ENCODE results near the gene CR1L. TPM values are rescaled to one million over a fixed set of nuclear protein-coding genes. Genes with fewer than 3 reads are reported as not detected.
"Not testable (repeated sequence)": the region's sequence is repeated elsewhere in the genome, so short reads cannot be mapped to it uniquely, and the experiment has no call there.

Gene CR1L
- total RNA-seq, 1 experiment from 2014 or later, result not detected

DNA sequence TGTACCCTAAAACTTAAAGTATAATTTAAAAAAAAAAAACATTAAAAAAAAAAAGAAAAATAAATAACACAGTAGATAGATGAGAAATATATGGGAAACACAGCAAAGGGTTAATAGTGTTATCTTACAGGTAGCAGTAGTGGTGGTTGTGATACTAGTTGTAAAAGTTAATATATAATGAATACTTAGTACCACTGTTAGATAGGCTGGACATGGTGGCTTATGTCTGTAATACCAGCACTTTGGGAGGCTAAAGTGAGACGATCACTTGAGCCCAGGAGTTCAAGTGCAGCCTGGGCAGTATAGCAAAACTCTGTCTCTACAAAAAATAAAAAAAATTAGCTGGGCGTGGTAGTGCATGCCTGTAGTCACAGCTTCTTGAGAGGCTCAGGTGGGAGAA, 74.3 kb downstream of the CR1L start:
- no peaks in the 10 kb centered on the region for H3K4me1 ChIP-seq (ENCODE audit: insufficient read depth, low read length)
- no peaks in the 10 kb centered on the region for H3K9me2 ChIP-seq (replicated peaks; ENCODE audit: low read length)
- DNase-seq (no peak), ATAC-seq (no peak)
- H2AFZ ChIP-seq (ENCODE audit: low read length), result no peak overlapping the region
- no peak overlapping the region for H3K4me3 ChIP-seq (ENCODE audit: low read length)
- no peak overlapping the region for H3K9ac ChIP-seq (ENCODE audit: low read length)
- intact Hi-C loops (cut with micrococcal nuclease), result no loop called here
- CTCF ChIA-PET, result no interaction called here
- POLR2A ChIA-PET (ENCODE audit: unreplicated experiment), result no interaction called here
- H3F3A ChIP-seq (ENCODE audit: low read length, unreplicated experiment), result no peaks in the 10 kb centered on the region
- H3K79me2 ChIP-seq (ENCODE audit: low read length), result no peaks in the 10 kb centered on the region
- H3K27ac ChIP-seq (ENCODE audit: low read length), result no peak overlapping the region
- H3K27me3 ChIP-seq (ENCODE audit: low read length), result no peaks in the 10 kb centered on the region
- no TSS peak for BruUV-seq (replicated peaks)
- H3K4me2 ChIP-seq (ENCODE audit: low read length), result no peak overlapping the region
- H4K20me1 ChIP-seq (ENCODE audit: low read length), result no peaks in the 10 kb centered on the region
- H3K36me3 ChIP-seq (ENCODE audit: low read depth, low read length), result no peaks in the 10 kb centered on the region
- no peaks in the 10 kb centered on the region for H3K9me3 ChIP-seq (ENCODE audit: low read length)
- TF ChIP-seq EZH2phosphoT487 (IDR thresholded peaks at IDR 0.05; ENCODE audit: borderline replicate concordance, low read length) (no peak), EZH2 (IDR thresholded peaks at IDR 0.05; ENCODE audit: low read length, unreplicated experiment) (no peak)
- TF ChIP-seq, protein P1, sequence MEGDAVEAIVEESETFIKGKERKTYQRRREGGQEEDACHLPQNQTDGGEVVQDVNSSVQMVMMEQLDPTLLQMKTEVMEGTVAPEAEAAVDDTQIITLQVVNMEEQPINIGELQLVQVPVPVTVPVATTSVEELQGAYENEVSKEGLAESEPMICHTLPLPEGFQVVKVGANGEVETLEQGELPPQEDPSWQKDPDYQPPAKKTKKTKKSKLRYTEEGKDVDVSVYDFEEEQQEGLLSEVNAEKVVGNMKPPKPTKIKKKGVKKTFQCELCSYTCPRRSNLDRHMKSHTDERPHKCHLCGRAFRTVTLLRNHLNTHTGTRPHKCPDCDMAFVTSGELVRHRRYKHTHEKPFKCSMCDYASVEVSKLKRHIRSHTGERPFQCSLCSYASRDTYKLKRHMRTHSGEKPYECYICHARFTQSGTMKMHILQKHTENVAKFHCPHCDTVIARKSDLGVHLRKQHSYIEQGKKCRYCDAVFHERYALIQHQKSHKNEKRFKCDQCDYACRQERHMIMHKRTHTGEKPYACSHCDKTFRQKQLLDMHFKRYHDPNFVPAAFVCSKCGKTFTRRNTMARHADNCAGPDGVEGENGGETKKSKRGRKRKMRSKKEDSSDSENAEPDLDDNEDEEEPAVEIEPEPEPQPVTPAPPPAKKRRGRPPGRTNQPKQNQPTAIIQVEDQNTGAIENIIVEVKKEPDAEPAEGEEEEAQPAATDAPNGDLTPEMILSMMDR (conservative IDR thresholded peaks at IDR 0.05; ENCODE audit: low read depth, low read length), result no peak

DNA sequence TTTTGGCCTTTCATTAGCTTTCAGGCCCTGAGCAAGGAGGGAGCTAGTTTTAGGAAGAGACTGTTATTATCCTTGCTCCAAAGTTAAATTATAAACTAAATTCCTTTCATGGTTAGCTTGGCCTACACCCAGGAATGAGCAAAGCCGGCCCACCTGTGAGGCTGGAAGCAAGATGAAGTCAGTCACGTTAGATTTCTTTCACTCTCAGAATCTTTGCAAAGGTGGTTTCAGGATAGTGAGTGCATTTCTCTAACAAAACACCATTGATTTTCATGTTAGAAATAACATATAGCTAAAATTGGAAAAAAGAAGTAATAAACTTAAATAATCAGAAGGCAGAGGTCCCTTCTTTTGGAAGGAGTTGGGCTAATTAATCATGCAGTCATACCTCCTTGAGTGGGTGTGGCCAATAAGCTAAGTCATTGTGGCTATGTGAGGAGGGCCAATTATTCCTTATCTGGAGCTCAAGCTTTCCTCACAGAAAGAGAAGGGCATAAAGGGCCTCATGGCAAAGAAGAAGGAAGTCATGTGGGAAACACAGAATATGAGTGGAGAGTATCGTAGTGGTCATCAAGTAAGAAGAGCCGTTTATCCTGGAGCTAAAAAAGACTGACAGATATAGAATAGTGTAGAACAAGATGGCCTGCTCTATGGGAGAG, 83.4 kb downstream of the CR1L start:
- BruUV-seq (replicated peaks); intact Hi-C loops (cut with micrococcal nuclease); H3K4me1 ChIP-seq (ENCODE audit: insufficient read depth, low read length); ATAC-seq; H2AFZ ChIP-seq (ENCODE audit: low read length); POLR2A ChIA-PET (ENCODE audit: unreplicated experiment); H3K9me2 ChIP-seq (replicated peaks; ENCODE audit: low read length); H3F3A ChIP-seq (ENCODE audit: low read length, unreplicated experiment); H4K20me1 ChIP-seq (ENCODE audit: low read length); H3K9ac ChIP-seq (ENCODE audit: low read length); H3K36me3 ChIP-seq (ENCODE audit: low read depth, low read length); H3K27ac ChIP-seq (ENCODE audit: low read length); H3K4me2 ChIP-seq (ENCODE audit: low read length); H3K27me3 ChIP-seq (ENCODE audit: low read length); DNase-seq; H3K79me2 ChIP-seq (ENCODE audit: low read length); H3K4me3 ChIP-seq (ENCODE audit: low read length); H3K9me3 ChIP-seq (ENCODE audit: low read length): not testable (repeated sequence)
- CTCF ChIA-PET, result interaction anchor here (0.7 kb wide), 1 partner anchor 30 kb away, joined by 3 read pairs; no protein-coding TSS in a partner anchor

DNA sequence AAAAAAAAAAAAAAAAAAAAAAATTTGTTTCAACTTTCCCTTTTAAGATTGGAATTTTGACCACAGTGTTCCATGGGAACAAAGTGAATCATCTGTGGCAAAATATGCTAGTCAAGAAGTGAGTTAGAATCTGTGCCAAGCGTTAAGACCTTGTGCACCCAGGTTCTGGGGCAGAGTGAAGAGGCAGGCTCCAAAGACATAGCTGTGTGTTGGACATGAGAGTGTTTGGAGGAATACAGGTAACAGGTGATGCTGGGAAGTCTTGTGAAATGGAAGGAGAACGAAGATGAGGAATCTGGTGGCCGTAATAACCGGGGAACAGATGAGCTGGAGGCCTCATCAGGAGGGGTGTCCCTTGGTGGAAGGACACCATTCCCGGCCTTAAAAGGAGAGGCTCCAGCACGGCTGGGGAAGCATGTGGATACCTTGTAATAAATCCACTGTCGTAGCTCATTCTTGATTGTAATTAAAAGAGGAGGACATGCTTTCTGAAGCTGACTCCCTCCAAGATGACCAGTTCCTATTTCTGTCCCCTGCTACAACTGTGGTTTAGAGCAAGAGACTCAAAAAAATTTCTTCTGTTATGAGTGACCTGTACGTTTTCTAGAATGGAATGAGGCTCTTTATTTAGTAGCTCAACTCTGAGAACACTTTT, 92.7 kb downstream of the CR1L start:
- CTCF ChIA-PET; H4K20me1 ChIP-seq (ENCODE audit: low read length); H3K9me3 ChIP-seq (ENCODE audit: low read length); H3F3A ChIP-seq (ENCODE audit: low read length, unreplicated experiment); H3K4me2 ChIP-seq (ENCODE audit: low read length); H2AFZ ChIP-seq (ENCODE audit: low read length); intact Hi-C loops (cut with micrococcal nuclease); H3K4me1 ChIP-seq (ENCODE audit: insufficient read depth, low read length); POLR2A ChIA-PET (ENCODE audit: unreplicated experiment); H3K9me2 ChIP-seq (replicated peaks; ENCODE audit: low read length); H3K9ac ChIP-seq (ENCODE audit: low read length); H3K4me3 ChIP-seq (ENCODE audit: low read length); ATAC-seq; H3K27ac ChIP-seq (ENCODE audit: low read length); DNase-seq; BruUV-seq (replicated peaks); H3K79me2 ChIP-seq (ENCODE audit: low read length); H3K27me3 ChIP-seq (ENCODE audit: low read length); H3K36me3 ChIP-seq (ENCODE audit: low read depth, low read length): not testable (repeated sequence)

DNA sequence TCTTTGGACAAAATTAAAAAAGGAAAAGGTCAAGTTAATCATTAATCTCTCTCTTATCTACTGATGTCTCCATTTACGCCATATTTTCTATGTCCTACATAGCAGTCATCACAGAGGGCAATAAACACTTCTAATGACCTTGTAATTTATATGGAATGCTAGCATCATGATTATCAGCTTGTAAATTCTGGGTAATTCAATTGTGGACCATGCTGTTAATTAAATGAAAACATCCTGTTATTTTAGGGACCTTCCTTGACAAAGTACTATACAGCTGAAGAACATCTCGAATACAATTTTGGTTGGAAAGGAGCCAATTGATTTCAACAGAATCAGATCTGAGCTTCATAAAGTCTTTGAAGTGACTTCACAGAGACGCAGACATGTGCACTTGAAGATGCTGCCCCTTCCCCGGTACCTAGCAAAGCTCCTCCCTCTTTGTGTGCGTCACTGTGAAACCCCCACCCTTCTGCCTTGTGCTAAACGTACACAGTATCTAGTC, 93.3 kb downstream of the CR1L start:
- H3K4me3 ChIP-seq (ENCODE audit: low read length); H3K79me2 ChIP-seq (ENCODE audit: low read length); ATAC-seq; DNase-seq; BruUV-seq (replicated peaks); H3K36me3 ChIP-seq (ENCODE audit: low read depth, low read length); H3K4me1 ChIP-seq (ENCODE audit: insufficient read depth, low read length); H3K27ac ChIP-seq (ENCODE audit: low read length); H2AFZ ChIP-seq (ENCODE audit: low read length); H4K20me1 ChIP-seq (ENCODE audit: low read length); H3K9me3 ChIP-seq (ENCODE audit: low read length); intact Hi-C loops (cut with micrococcal nuclease); H3K9me2 ChIP-seq (replicated peaks; ENCODE audit: low read length); CTCF ChIA-PET; H3K4me2 ChIP-seq (ENCODE audit: low read length); H3K27me3 ChIP-seq (ENCODE audit: low read length); POLR2A ChIA-PET (ENCODE audit: unreplicated experiment); H3K9ac ChIP-seq (ENCODE audit: low read length); H3F3A ChIP-seq (ENCODE audit: low read length, unreplicated experiment): not testable (repeated sequence)

Data from PC-3 (cell line).